ENCODE data around the gene DENND1C.

DENND1C gene

GRCh38 chr19:6489278-6490061 is 7.9 kb upstream of the DENND1C start:
- Histone ChIP-seq H3K9ac (ENCODE audit: low read length) (peak overlapping the region; percentile 37), H3K36me3 (ENCODE audit: insufficient read depth, low read length) (0 out of 2 replicates have a peak, but pooled peaks cover 2% of the 10 kb centered on the region), H3K9me3 (ENCODE audit: low read length) (no peaks in the 10 kb centered on the region), H4K20me1 (ENCODE audit: insufficient read depth, low read length) (no peaks in the 10 kb centered on the region), H3K4me1 (ENCODE audit: insufficient read depth, low read length, severe bottlenecking) (peaks cover 14% of the 10 kb centered on the region), H3K27me3 (ENCODE audit: insufficient read depth, low read length) (no peaks in the 10 kb centered on the region), H3K27ac (ENCODE audit: low read depth, low read length, poor library complexity, severe bottlenecking) (peak overlapping the region; percentile 40), H3K79me2 (ENCODE audit: insufficient read depth, low read length) (no peaks in the 10 kb centered on the region), H3K9me2 (ENCODE audit: low read depth, low read length) (no peaks in the 10 kb centered on the region), H3F3A (ENCODE audit: insufficient read depth, low read length) (no peaks in the 10 kb centered on the region), H3K4me3 (ENCODE audit: low read depth, low read length, poor library complexity, severe bottlenecking) (peak overlapping the region; percentile 46), H2AFZ (ENCODE audit: low read length) (peak overlapping the region; percentile 94), H3K4me2 (ENCODE audit: low read length) (peak overlapping the region; percentile 66)
- TF ChIP-seq CTCF (IDR thresholded peaks at IDR 0.05; ENCODE audit: low read length) (no peak), EZH2 (IDR thresholded peaks at IDR 0.05; ENCODE audit: borderline replicate concordance, low read length) (no peak)

GRCh38 chr19:6484831-6485230 is 3.2 kb upstream of the DENND1C start:
- no peaks in the 10 kb centered on the region for H3K9me2 ChIP-seq (ENCODE audit: low read depth, low read length)
- no peak overlapping the region for H3K9ac ChIP-seq (ENCODE audit: low read length)
- no peaks in the 10 kb centered on the region for H3F3A ChIP-seq (ENCODE audit: insufficient read depth, low read length)
- H2AFZ ChIP-seq (ENCODE audit: low read length) = no peak overlapping the region
- no peak overlapping the region for H3K27ac ChIP-seq (ENCODE audit: low read depth, low read length, poor library complexity, severe bottlenecking)
- TF ChIP-seq EZH2 (IDR thresholded peaks at IDR 0.05; ENCODE audit: borderline replicate concordance, low read length) (no peak), CTCF (IDR thresholded peaks at IDR 0.05; ENCODE audit: low read length) (no peak)
- no peaks in the 10 kb centered on the region for H3K36me3 ChIP-seq (ENCODE audit: insufficient read depth, low read length)
- peaks cover 35% of the 10 kb centered on the region for H3K4me1 ChIP-seq (ENCODE audit: insufficient read depth, low read length, severe bottlenecking)
- no peaks in the 10 kb centered on the region for H3K9me3 ChIP-seq (ENCODE audit: low read length)
- no peaks in the 10 kb centered on the region for H4K20me1 ChIP-seq (ENCODE audit: insufficient read depth, low read length)
- H3K4me2 ChIP-seq (ENCODE audit: low read length) = no peak overlapping the region
- H3K79me2 ChIP-seq (ENCODE audit: insufficient read depth, low read length) = no peaks in the 10 kb centered on the region
- H3K4me3 ChIP-seq (ENCODE audit: low read depth, low read length, poor library complexity, severe bottlenecking) = no peak overlapping the region
- no peaks in the 10 kb centered on the region for H3K27me3 ChIP-seq (ENCODE audit: insufficient read depth, low read length)

- Histone ChIP-seq H3K9ac (ENCODE audit: low read length) (no peak overlapping the region), H3K4me1 (ENCODE audit: insufficient read depth, low read length, severe bottlenecking) (peaks cover 29% of the 10 kb centered on the region), H3K4me3 (ENCODE audit: low read depth, low read length, poor library complexity, severe bottlenecking) (no peak overlapping the region), H3K9me2 (ENCODE audit: low read depth, low read length) (no peaks in the 10 kb centered on the region), H3K36me3 (ENCODE audit: insufficient read depth, low read length) (0 out of 2 replicates have a peak, but pooled peaks cover 4% of the 10 kb centered on the region), H3K27ac (ENCODE audit: low read depth, low read length, poor library complexity, severe bottlenecking) (no peak overlapping the region), H3K79me2 (ENCODE audit: insufficient read depth, low read length) (no peaks in the 10 kb centered on the region), H4K20me1 (ENCODE audit: insufficient read depth, low read length) (no peaks in the 10 kb centered on the region), H3K27me3 (ENCODE audit: insufficient read depth, low read length) (no peaks in the 10 kb centered on the region), H3F3A (ENCODE audit: insufficient read depth, low read length) (no peaks in the 10 kb centered on the region), H2AFZ (ENCODE audit: low read length) (no peak overlapping the region), H3K4me2 (ENCODE audit: low read length) (no peak overlapping the region), H3K9me3 (ENCODE audit: low read length) (no peaks in the 10 kb centered on the region)
- TF ChIP-seq CTCF (IDR thresholded peaks at IDR 0.05; ENCODE audit: low read length) = no peak
- no peak for TF ChIP-seq EZH2 (IDR thresholded peaks at IDR 0.05; ENCODE audit: borderline replicate concordance, low read length)
Observed at GRCh38 chr19:6484230-6484629, 2.6 kb upstream of the DENND1C start.
